Adipose tissue (tissue), 3 donors: Measurements from ENCODE around the gene ICAM5. TPM values are rescaled to one million over a fixed set of nuclear protein-coding genes. Genes with fewer than 3 reads are reported as not detected.
"Not testable (repeated sequence)": the region's sequence is repeated elsewhere in the genome, so short reads cannot be mapped to it uniquely, and the experiment has no call there.

Experiments used
- H3K27ac ChIP-seq: one replicate; pipeline ENCODE4 v1.5.1; 2013; ENCODE audit warnings: low read depth, low read length
- WGBS, 3 donors: extraction: QIAGEN DNeasy Blood & Tissue Kit; methylation state at CpG; one replicate each; pipeline ENCODE4 v1.1.7; 2013; 5-methylcytosine and 5-hydroxymethylcytosine counted together
- polyA plus RNA-seq, 3 donors: library from polyadenylated mRNA; stranded (reverse); fragments of 200-250 nt; gene quantifications; one replicate each; pipeline ENCODE4 v1.2.3, GENCODE V29; 2013
- donor health status: healthy with polysubstance abuse.
- donor health status: Bipolar disorder and iron deficiency.
- donor health status: healthy.

Gene ICAM5
- polyA plus RNA-seq, result under 1 TPM; 0.20 to 0.55 (median 0.22) TPM

GRCh38 chr19:10289836-10290356, at the start of gene ICAM5:
Gene ICAM5, plus strand, starts transcription at chr19:10289952. Its CDS starts 92 bp downstream, at chr19:10290044.
- 1 to 2% (median 2%) methylated on average over 25 to 44 of the region's 45 CpGs for WGBS, 3 donors

GRCh38 chr19:10241826-10242449, 47.8 kb upstream of the ICAM5 start:
- 92 to 97% (median 96%) methylated on average over 11 of the region's 11 CpGs for WGBS, 3 donors
- not testable (repeated sequence) for H3K27ac ChIP-seq

More at GRCh38 chr19:10289836-10290356, at the start of gene ICAM5:
- no peak within 1 kb of the TSS for H3K27ac ChIP-seq

DNA sequence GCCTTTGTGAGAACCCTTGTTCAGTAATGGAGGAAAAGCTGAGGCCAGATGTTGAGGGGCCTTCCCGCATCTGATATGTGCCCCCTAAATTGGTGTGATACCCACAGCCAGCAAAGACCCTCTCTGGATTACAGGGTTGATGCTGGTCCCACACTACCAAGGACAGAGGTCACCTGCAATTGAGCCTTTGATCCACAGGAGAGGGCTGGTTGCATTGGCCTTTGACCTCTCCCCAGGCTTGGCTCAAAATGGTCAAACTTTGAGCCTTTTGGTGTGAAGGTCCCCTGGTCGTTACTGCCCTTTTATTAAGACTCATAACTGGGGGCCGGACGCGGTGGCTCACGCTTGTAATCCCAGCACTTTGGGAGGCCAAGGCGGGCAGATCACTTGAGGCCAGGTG, 46.1 kb upstream of the ICAM5 start:
- 93 to 96% (median 94%) methylated on average over 7 of the region's 7 CpGs for WGBS, 3 donors
- no peak overlapping the region for H3K27ac ChIP-seq

DNA sequence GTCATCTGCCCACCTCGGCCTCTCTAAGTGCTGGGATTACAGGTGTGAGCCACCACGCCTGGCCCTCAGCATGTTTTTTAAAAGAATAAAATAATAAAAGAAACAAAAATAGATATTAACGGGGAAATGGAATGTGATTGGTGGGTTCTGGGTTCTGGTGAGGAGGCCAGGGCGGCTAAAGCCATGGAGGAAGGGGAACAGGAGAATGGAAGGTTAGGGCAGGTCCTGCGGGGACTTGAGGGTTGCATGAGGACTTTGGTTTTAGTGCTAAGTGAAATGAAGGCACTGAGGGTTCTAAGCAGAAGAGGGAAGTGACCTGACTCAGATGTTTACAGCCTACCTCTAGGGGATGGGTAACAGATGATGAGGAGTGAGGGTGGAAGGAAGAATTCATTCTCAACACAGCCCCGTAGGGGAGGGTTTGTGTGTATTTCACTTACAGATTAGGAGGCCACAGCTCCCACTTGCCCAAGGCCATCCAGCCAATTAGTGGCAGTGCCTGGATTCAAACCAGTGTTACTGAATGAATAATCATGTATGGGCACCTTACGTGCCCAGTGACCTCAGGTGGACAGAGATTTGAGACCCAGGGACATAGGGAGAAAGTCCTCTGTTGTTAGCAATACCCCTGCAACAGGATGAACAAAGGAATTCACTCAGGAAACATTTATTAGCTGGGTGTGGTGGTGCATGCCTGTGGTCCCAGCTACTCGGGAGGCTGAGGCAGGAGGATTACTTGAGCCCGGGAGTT, 44.4 kb upstream of the ICAM5 start:
- H3K27ac ChIP-seq, result no peak overlapping the region
- WGBS, 3 donors, result 72 to 85% (median 82%) methylated on average over 9 of the region's 9 CpGs

DNA sequence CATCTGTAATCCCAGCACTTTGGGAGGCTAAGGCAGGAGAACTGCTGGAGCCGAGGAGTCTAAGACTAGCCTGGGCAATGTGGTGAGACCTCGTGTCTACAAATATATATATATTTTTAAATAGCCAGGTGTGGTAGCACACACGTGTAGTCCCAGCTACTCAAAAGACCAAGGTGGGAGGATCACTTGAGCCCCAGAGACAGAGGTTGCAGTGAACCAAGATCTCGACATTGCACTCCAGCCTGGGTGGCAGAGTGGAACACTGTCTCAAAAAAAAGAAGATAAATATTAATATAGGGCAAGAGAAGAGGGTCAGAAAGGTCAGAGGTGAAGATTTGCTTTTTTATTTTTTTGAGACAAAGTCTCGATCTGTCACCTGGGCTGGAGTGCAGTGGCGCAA, 43.2 kb upstream of the ICAM5 start:
- WGBS, 3 donors, result 80 to 87% (median 86%) methylated on average over 6 of the region's 6 CpGs

GRCh38 chr19:10251792-10252694, 37.7 kb upstream of the ICAM5 start, which contains the start of gene MRPL4:
Gene MRPL4, plus strand, starts transcription at chr19:10252214. Its CDS starts 40 bp downstream, at chr19:10252254.
- 0 to 1% (median 1%) methylated on average over 60 to 77 of the region's 77 CpGs for WGBS, 3 donors
- no peak within 1 kb of the TSS for H3K27ac ChIP-seq

More for the DNA sequence above, 43.2 kb upstream of the ICAM5 start:
- no peak overlapping the region for H3K27ac ChIP-seq

GRCh38 chr19:10252707-10253106, 37.0 kb upstream of the ICAM5 start:
- H3K27ac ChIP-seq, result no peak overlapping the region
- WGBS, 3 donors, result 18 to 32% (median 29%) methylated on average over 8 of the region's 8 CpGs

- no peak overlapping the region for H3K27ac ChIP-seq
- 90 to 98% (median 94%) methylated on average over 3 of the region's 3 CpGs for WGBS, 3 donors
Observed at GRCh38 chr19:10254244-10254643, 35.5 kb upstream of the ICAM5 start.

GRCh38 chr19:10255358-10255757, 34.4 kb upstream of the ICAM5 start:
- H3K27ac ChIP-seq, result no peak overlapping the region
- 89 to 97% (median 92%) methylated on average over 2 of the region's 2 CpGs for WGBS, 3 donors

DNA sequence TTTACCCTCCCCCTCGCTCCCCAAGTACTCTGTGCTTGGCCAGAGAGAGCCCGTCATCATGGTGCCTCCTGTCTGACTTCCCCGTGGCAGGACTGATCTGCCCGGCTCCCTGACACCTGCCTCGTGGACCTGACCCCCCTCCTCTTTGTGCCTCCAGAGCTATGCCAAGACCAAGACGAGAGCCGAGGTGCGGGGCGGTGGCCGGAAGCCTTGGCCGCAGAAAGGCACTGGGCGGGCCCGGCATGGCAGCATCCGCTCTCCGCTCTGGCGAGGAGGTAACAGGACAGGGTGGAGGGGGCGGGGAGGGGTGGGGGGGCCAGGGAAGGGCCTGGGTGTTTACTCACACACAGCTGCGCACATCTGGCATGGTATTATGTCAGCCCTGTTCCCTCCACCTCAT, 33.2 kb upstream of the ICAM5 start:
- no peak overlapping the region for H3K27ac ChIP-seq

GRCh38 chr19:10256970-10257615, 32.7 kb upstream of the ICAM5 start:
- WGBS, 3 donors, result 80 to 87% (median 82%) methylated on average over 8 to 9 of the region's 9 CpGs
- no peak overlapping the region for H3K27ac ChIP-seq

More for the DNA sequence above, 33.2 kb upstream of the ICAM5 start:
- WGBS, 3 donors, result 83 to 95% (median 91%) methylated on average over 16 to 18 of the region's 18 CpGs

- WGBS, 3 donors, result 94 to 95% (median 95%) methylated on average over 18 of the region's 18 CpGs
- no peak overlapping the region for H3K27ac ChIP-seq
Observed at GRCh38 chr19:10258080-10258710, 31.6 kb upstream of the ICAM5 start.

DNA sequence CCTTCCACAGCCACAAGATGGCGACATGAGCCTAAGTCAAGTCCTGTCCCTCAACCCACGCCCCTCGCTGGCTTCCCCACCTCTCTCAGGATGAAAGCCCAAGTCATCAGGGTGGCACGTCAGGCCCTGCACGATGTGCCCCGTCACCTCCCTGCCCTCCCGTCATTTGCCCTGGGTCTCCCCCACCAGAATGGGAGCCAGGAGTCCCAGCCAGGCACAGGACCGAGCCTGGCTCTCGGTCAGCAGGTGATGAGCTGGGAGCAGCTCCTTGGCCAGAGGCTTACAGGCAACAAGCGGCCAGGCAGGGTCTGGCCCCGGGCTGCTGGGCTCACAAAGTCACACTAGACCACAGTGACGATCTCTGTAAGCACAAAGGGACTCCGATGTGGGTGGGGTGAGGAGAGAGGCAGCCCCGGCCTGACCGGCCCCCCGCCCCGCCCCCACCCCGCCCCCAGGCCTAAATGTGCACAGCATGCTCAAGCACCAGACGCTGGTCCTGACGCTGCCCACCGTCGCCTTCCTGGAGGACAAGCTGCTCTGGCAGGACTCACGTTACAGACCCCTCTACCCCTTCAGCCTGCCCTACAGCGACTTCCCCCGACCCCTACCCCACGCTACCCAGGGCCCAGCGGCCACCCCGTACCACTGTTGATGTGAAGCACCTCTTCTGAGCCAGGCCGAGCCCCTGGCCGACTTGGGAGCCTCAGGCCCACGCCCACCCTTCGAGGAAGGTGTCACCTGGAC, 30.4 kb upstream of the ICAM5 start:
- WGBS, 3 donors, result 60 to 65% (median 63%) methylated on average over 30 to 32 of the region's 32 CpGs
- no peak overlapping the region for H3K27ac ChIP-seq

DNA sequence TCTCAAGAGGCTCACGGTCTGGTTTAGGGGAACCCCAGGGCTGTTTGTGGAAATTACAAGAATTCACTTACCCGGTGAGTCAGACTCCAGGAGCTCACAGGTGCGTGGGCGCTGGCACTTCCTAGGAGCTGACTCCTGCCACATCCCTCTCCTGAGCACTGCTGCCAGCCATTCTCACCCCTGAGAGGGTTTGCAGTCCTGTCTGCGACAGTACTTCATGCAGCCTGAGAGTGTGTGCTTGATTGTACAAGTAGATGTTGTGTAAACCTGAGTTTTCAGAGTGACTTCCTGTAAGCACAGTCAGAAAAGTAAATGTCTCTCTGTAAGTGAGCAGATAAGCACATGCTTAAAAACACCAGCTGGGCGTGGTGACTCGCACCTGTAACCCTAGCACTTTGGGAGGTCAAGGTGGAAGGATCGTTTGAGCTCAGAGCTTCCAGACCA, 29.6 kb upstream of the ICAM5 start:
- WGBS, 3 donors, result 75 to 80% (median 76%) methylated on average over 8 of the region's 8 CpGs
- H3K27ac ChIP-seq, result no peak overlapping the region

DNA sequence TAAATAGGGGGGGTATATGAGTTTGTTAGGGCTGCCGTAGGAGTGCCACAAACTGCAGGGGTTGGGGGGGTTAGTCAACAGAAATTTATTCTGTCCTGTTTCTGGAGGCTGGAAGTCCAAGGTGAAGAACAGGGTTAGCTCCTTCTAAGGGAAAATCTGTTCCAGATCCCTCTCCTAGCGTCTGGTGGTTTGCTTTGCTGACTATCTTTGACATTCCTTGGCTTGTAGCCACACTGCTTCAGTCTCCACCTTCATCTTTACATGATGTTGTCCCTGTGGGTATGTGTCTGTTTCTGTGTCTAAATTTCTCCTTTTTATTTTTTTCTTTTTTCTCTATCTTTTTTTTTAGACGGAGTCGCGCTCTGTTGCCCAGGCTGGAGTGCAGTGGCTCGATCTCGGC, 27.0 kb upstream of the ICAM5 start:
- 76 to 88% (median 77%) methylated on average over 7 of the region's 7 CpGs for WGBS, 3 donors
- H3K27ac ChIP-seq, result no peak overlapping the region

DNA sequence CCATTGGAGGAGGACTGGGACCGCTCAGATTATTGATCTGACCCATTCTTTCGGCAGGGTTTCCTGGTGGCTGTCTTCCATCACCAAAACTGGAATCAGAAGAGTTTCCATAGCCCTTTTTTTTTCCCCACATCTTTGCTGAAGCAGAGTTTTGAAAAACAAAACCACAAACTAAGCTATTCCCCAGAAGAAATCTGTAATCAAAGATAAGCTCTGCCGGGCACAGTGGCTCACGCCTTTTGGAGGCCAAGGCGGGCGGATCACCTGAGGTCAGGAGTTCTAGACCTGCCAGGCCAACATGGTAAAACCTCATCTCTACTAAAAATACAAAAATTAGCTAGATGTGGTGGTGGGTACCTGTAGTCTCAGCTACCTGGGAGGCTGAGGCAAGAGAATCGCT, 23.0 kb upstream of the ICAM5 start:
- 66 to 84% (median 79%) methylated on average over 7 of the region's 7 CpGs for WGBS, 3 donors
- H3K27ac ChIP-seq, result no peak overlapping the region

GRCh38 chr19:10268071-10268470, 21.7 kb upstream of the ICAM5 start:
- WGBS, 3 donors, result 43 to 60% (median 49%) methylated on average over 6 of the region's 6 CpGs
- H3K27ac ChIP-seq, result peak overlapping the region; percentile 32
